Measurements from ENCODE around the gene SLC12A4.
A peak's percentile ranks its signal among the peaks of the same experiment; 100 is the strongest.
"Not testable (repeated sequence)": the region's sequence is repeated elsewhere in the genome, so short reads cannot be mapped to it uniquely, and the experiment has no call there.

Gene SLC12A4

DNA sequence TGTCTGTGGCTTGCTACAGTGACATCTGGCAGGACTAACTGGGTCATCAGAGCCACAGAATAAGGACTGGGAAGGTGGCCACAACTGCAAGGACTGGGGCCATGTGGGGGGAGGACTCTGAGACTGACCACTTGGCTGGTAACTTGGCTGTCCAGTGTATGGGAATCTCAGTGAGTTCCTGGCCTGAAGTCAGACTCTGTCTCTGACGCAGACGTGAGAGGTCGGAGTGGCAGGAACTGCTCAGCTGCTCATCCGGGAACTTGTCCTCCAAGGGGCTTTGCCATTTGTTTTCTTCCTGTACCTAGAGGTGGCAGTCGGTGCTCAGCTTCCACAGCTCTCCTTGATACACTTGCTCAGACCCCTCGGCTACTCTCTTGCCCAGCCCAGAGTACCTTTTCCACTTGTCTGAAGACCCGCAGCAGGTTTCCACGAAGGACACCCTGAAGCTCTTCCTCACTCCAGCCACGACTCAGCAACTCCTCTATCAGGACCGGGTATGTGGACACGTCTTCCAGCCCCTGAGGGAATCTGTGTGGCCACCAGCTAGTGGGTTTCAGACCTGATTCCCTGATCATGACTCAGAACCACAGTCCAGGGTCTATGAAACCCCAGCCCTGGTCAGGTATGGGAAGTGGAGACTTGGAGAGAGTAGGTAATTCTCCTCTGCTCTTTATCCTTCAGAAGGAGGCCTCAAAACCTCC is 19.2 kb upstream of the SLC12A4 start:
- DNase-seq (ENCODE audit: low read depth in 2 of 2), result no peak

GRCh38 chr16:67986949-67987348 is 18.5 kb upstream of the SLC12A4 start:
- DNase-seq (ENCODE audit: low read depth in 2 of 2), result no peak

GRCh38 chr16:67982011-67982696 is 13.7 kb upstream of the SLC12A4 start:
- DNase-seq (ENCODE audit: low read depth in 2 of 2), result no peak

DNA sequence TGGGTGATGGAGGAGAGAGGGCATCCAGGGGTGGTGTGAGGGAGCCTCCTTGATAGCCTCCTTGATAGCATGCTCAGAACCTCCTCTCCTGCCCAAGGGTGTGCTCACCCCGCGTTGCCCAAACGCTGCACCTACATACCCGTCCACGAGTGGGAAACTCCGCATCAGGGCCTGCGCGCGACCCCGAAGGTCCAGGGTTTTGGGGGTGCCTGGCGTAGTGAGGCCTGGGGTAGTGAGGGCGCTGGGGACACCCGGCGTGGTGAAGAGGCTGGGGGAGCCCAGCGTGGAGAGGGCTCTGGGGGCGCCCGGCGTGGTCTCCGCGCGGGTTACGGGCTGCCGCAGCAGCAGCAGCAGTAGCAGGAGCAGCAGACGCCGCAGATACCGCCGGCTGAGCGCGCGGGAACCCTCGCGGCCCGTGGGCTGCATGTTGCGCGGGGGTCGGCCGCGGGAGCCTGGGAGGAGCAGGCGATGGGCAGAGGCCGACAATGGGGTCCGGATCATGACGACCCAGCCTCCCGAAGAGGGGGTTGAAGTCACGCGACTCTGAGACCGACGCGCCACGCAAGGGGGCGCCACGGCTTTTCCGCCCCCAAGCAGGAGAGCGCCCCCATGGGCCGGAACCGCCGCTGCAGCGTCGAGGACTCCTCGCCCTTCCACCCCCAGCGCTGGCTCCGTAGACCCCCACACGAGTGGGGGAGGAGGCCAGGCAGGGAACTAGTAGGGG is 11.7 kb upstream of the SLC12A4 start, which contains the start of gene DPEP3:
TSS of gene DPEP3 (minus strand) at position 545 of the 724 bp plus-strand sequence. CDS start at position 426, 119 bp downstream.
- DNase-seq (ENCODE audit: low read depth in 2 of 2), result no peak

DNA sequence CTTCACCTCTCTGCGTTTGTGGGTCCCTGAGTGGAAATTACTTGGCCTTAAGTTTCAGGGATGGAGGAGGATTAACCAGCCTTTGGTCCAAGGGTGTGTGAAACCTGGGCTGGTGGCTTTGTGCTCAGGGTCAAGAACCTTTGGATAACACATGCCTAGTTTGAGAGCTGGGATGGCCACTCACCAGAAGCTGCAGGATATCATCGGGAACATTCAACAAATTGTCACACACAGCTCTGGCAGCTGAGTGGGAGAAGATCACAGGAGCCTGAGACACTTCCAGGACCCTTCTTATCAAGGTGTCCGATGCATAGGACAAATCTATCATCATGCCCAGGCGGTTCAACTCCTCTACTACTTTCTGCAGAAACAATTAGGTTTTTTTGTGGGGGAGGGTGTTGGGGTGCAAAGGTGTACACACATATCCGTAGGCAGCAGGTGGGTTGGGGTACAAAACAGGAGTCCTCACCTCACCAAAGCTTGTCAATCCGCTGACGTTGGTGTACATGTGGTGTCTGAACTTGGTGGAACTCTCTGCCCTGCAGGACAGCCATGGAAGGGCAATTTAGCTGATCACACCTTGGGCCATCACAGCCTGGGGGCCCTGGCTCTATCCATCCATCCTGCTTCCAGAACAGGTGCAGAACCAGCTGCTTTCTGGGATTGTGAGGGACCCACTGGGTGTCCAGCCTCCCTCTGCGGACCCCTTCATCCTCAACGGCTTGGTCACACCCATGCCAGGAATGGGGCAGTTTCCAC is 9.2 kb upstream of the SLC12A4 start:
- DNase-seq (ENCODE audit: low read depth in 2 of 2), result no peak

DNA sequence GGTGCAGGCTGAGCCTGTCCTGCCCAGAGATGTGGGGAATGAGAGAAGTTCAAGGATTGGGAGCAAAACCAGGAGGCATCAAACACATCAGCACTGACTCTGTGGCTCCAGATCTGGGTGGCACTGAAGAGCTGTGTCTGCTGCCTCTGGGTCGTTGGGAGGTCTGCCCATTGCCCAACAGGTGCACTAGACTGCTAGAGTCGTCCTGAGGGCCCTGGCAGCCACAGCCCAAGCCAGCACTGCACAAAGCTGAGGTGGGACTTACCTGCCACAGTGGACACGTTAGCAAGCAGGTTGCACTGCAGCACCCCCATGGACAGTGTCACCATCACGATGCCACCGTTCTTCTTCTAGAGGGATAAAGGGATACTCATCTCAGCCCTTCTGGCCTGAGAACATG is 8.6 kb upstream of the SLC12A4 start:
- DNase-seq (ENCODE audit: low read depth in 2 of 2), result no peak

DNA sequence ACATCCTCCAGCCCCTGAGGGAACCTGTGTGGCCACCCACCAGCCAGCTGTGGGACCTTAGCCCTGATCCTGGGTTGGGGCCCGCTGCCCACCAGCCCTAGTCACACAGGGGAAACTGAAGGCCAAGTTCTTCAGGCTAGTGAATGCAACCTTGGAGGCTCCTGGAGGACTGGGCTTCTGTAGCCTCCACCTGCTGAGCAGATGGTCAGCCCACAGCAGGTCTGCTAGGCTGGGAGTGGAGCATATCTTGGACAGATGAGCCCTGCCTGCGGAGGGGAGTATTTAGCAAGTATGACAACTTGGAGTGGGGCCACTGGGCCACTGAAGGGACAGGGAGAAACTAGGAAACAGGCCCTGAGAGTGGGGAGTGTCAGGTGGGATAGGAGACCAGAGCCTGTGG is 7.8 kb upstream of the SLC12A4 start:
- no peak for DNase-seq (ENCODE audit: low read depth in 2 of 2)

GRCh38 chr16:67975321-67976105 is 7.1 kb upstream of the SLC12A4 start:
- no peak for DNase-seq (ENCODE audit: low read depth in 2 of 2)

- not testable (repeated sequence) for DNase-seq (ENCODE audit: low read depth in 2 of 2)
Measured at GRCh38 chr16:67972285-67972684, 3.8 kb upstream of the SLC12A4 start.

GRCh38 chr16:67971111-67971510 is 2.7 kb upstream of the SLC12A4 start:
- no peak for DNase-seq (ENCODE audit: low read depth in 2 of 2)

GRCh38 chr16:67969254-67970039 is 1.0 kb upstream of the SLC12A4 start:
- DNase-seq (ENCODE audit: low read depth in 2 of 2), result no peak

DNA sequence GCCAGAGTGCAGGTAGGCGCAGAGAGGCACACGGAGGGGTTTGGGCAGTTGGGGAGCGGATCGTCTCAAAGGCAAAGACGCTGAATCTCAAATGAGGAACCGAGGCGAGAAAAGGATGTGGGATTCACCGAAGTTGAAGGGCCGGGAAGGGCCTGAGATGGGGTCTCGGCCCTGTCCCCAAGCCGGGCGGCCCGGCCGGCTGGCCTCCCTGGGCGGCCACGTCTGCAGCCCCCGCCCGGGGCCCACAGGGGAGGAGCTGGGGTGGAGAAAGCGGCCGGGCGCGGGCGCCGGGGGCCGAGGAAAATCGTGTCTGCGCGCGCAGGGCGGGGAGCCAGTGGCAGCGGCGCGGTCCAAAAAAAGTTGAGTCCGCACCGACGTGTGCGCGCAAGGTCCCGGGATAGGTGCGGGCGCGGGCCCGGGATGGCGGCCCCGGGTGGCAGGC is 458 bp downstream of the SLC12A4 start:
- DNase-seq (ENCODE audit: low read depth in 2 of 2), result peak in 1 of 2 experiments; percentile 39

DNA sequence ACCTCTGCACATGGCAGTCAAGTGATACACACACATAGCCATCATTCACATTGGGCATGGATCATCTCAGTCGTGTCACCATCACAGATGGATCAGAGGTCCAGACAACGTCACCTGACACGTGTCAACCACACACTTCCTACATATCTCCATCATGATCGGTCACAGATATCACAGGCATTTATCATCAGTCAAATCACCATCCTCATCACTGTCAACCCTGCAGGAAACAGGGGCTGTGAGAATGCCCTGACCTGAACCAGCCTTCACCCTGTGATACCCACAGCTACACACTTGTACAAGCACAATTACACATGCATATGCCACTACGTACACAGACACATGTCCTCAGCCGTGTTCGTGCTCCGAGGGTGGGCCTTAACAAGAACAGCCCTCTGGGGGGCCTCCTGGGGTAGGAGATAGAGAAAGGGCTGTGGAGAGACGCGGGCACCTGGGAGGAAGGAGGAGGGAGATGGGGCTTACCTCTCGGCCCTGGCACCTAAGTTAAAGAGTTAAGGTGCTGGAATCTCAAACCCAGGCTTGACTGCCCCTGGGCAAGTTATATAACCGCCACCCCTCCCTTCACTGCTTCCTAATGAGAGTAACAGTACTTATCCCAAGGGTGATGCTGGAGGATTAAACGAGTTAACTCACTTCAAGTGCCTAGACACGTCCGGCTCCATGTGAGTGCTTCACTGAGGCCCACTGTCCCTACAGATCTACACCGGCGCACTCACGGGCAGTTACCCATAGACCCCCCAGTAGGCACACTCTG is 1.1 kb downstream of the SLC12A4 start:
- no peak for DNase-seq (ENCODE audit: low read depth in 2 of 2)

DNA sequence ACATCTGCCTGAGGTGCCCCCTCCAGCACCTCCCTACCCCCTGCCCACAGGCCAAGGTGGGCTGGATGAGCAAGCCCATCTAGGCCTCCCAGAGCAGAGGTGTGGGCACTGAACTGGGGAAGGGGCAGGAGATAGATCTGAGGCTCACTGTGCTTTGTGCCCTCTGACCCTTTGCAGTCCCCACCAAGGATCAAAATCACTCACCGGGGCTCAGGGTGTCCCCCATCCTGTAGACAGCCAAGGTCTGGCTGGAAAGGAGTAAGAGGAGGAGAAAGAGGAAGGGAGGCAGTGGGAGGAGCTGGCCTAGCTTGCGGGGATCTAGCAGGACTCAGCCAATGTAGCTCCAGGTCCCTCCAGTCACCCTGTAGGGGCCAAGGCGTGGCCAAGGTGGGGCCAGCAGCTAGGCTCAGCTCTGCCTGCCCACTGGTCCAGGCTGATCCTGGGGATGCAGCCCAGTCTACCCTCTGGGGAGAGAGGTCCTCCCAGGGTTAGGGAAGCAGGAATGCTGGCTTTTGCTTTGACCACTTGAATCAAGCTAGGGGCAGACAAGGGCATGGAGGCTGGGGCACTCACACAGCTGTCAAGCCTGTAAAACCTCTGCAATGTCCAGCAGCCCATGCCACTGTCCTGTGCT is 1.8 kb downstream of the SLC12A4 start:
- DNase-seq (ENCODE audit: low read depth in 2 of 2), result no peak

DNA sequence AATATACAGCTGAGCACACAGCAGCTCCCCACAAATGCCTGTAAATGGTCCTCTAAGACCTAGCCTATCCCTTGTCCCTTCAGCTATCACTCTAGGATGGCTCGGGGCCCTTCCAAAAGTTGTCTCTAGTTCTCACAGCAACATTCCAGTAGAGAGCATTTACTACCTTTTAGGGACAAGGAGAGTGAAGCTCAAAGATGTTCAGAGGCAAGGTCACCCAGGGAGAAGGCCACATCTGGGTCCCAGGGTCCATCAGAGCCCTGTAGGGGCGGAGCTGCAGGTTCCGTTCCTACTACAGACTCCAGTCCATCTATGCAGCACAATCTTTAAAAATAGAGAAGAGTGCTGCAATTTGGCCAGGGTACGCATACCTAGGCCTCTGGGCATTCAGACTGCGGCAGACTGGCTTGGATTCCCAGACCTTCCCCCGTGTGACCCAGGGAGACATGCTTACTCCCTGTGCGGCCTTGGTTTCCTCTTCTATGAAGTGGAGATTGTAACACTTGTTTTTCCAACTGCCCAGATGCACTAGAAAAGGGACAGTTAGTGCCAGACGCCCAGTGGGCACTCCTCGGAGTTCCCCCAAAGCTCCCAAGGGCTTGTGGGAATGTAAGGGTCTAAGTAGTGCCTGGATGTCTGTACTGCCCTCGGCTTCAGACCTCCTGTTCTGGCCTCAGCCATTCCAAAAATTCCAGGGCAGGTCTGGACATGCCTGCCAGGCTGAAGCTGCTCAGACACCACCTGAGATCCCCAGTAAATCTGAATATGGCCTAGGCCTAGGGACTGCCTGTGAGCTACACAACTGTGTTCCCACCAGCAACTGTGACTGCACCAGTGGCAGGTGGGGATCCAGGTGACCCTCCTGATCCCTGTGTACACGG is 2.5 kb downstream of the SLC12A4 start:
- no peak for DNase-seq (ENCODE audit: low read depth in 2 of 2)

- no peak for DNase-seq (ENCODE audit: low read depth in 2 of 2)
Measured at GRCh38 chr16:67964477-67965131, 3.8 kb downstream of the SLC12A4 start.

- no peak for DNase-seq (ENCODE audit: low read depth in 2 of 2)
Measured at GRCh38 chr16:67963662-67964321, 4.6 kb downstream of the SLC12A4 start.
